WTC11 (cell line): ENCODE results near the gene GRID2. TPM values are rescaled to one million over a fixed set of nuclear protein-coding genes. Genes with fewer than 3 reads are reported as not detected.

Experiments used
- ATAC-seq: fragments of 200-7000 bp; cut with Tn5 transposase; 2 replicates; pipeline ENCODE4 v1.10.0; 2021; ENCODE audit warnings: mild to moderate bottlenecking, moderate library complexity
- CTCF ChIA-PET: fragments of 300-600 bp; sonication (Branson Sonifier 250); formaldehyde crosslinking; loops from one replicate; lab custom pipeline; 2021; ENCODE audit warnings: antibody characterized with exemption; lab: Charles Lee
- POLR2A ChIA-PET: fragments of 350-600 bp; sonication (Branson Sonifier 250); formaldehyde crosslinking; loops from one replicate; lab custom pipeline; 2021; ENCODE audit warnings: antibody characterized with exemption; lab: Charles Lee
- DNase-seq: peaks from one replicate; pipeline ENCODE4 v3.0.0; 2021; ENCODE audit warnings: low spot score
- H3K27ac Mint-ChIP-seq: 2 replicates; pipeline ENCODE4 v1.8.0; 2021; ENCODE audit warnings: mixed read lengths
- H3K27me3 Mint-ChIP-seq: 2 replicates; pipeline ENCODE4 v1.8.0; 2021; ENCODE audit warnings: low read depth, mild to moderate bottlenecking, moderate library complexity, mixed read lengths
- H3K36me3 Mint-ChIP-seq: 2 replicates; pipeline ENCODE4 v1.8.0; 2021; ENCODE audit warnings: mixed read lengths
- H3K4me1 Mint-ChIP-seq: 2 replicates; pipeline ENCODE4 v1.8.0; 2022; ENCODE audit warnings: mixed read lengths
- H3K4me3 Mint-ChIP-seq: 2 replicates; pipeline ENCODE4 v1.8.0; 2021; ENCODE audit warnings: mild to moderate bottlenecking, moderate library complexity, mixed read lengths
- H3K9me3 Mint-ChIP-seq: 2 replicates; pipeline ENCODE4 v1.8.0; 2021; ENCODE audit warnings: mixed read lengths
- ETV6 ChIP-seq: sonication (generic); formaldehyde crosslinking; IDR thresholded peaks from 2 replicates; pipeline ENCODE4 v1.8.1; 2022; ENCODE audit warnings: mild to moderate bottlenecking, missing genetic modification reagents
- FOXK1 ChIP-seq: sonication (generic); formaldehyde crosslinking; IDR thresholded peaks from 2 replicates; pipeline ENCODE4 v1.8.0; 2022; ENCODE audit warnings: mild to moderate bottlenecking, moderate library complexity, missing genetic modification reagents
- GABPB1 ChIP-seq: sonication (generic); formaldehyde crosslinking; IDR thresholded peaks from 2 replicates; pipeline ENCODE4 v1.8.1; 2023; ENCODE audit warnings: mild to moderate bottlenecking, missing genetic modification reagents
- JAZF1 ChIP-seq: fragments of 250-450 bp; sonication (Bioruptor Pico); IDR thresholded peaks from 2 replicates; pipeline ENCODE4 v1.9.0; 2021; ENCODE audit warnings: moderate library complexity, mild to moderate bottlenecking, inconsistent platforms
- MXD4 ChIP-seq: fragments of 250-450 bp; sonication (Bioruptor Pico); IDR thresholded peaks from 2 replicates; pipeline ENCODE4 v1.8.0; 2021; ENCODE audit warnings: mild to moderate bottlenecking, moderate library complexity, borderline replicate concordance
- PRRX2 ChIP-seq: fragments of 250-450 bp; sonication (Bioruptor Pico); IDR thresholded peaks from 2 replicates; pipeline ENCODE4 v1.8.0; 2021; ENCODE audit warnings: mild to moderate bottlenecking
- RORB ChIP-seq: fragments of 250-450 bp; sonication (Bioruptor Pico); IDR thresholded peaks from 2 replicates; pipeline ENCODE4 v1.9.0; 2021; ENCODE audit warnings: mild to moderate bottlenecking
- SMAD3 ChIP-seq: sonication (generic); formaldehyde crosslinking; IDR thresholded peaks from 2 replicates; pipeline ENCODE4 v1.8.0; 2022; ENCODE audit warnings: missing genetic modification reagents, mild to moderate bottlenecking, borderline replicate concordance
- TP53 ChIP-seq: sonication (generic); formaldehyde crosslinking; IDR thresholded peaks from 2 replicates; pipeline ENCODE4 v1.8.1; 2023; ENCODE audit warnings: mild to moderate bottlenecking, missing genetic modification reagents
- ZMAT4 ChIP-seq: fragments of 250-450 bp; sonication (Bioruptor Pico); IDR thresholded peaks from 2 replicates; pipeline ENCODE4 v1.9.0; 2021; ENCODE audit warnings: mild to moderate bottlenecking
- ZNF121 ChIP-seq: sonication (generic); formaldehyde crosslinking; IDR thresholded peaks from 2 replicates; pipeline ENCODE4 v1.8.0; 2023; ENCODE audit warnings: missing genetic modification reagents
- ZNF219 ChIP-seq: sonication (generic); formaldehyde crosslinking; IDR thresholded peaks from 2 replicates; pipeline ENCODE4 v1.8.0; 2023; ENCODE audit warnings: missing genetic modification reagents, mild to moderate bottlenecking, borderline replicate concordance
- ZNF232 ChIP-seq: sonication (generic); formaldehyde crosslinking; IDR thresholded peaks from 2 replicates; pipeline ENCODE4 v1.8.0; 2022; ENCODE audit warnings: mild to moderate bottlenecking, missing genetic modification reagents
- ZNF423 ChIP-seq: fragments of 250-450 bp; sonication (Bioruptor Pico); IDR thresholded peaks from 2 replicates; pipeline ENCODE4 v2.1.2; 2022; ENCODE audit warnings: mild to moderate bottlenecking, moderate library complexity
- total RNA-seq: library from RNA; stranded (reverse); gene quantifications from 3 replicates; pipeline ENCODE4 v1.2.3, GENCODE V29; 2021
- TF ChIP-seq, protein P1 (sequence below): sonication (generic); formaldehyde crosslinking; IDR thresholded peaks from 2 replicates; pipeline ENCODE4 v1.8.1; 2023; ENCODE audit warnings: mild to moderate bottlenecking, missing genetic modification reagents, moderate library complexity
- TF ChIP-seq, protein P2 (sequence below): sonication (generic); formaldehyde crosslinking; IDR thresholded peaks from 2 replicates; pipeline ENCODE4 v1.8.1; 2022; ENCODE audit warnings: low read depth, mild to moderate bottlenecking, moderate library complexity, missing genetic modification reagents, borderline replicate concordance
- TF ChIP-seq, protein P3 (sequence below): fragments of 250-450 bp; sonication (Bioruptor Pico); IDR thresholded peaks from 2 replicates; pipeline ENCODE4 v1.9.0; 2021; ENCODE audit warnings: mild to moderate bottlenecking
- TF ChIP-seq, protein P4 (sequence below): sonication (generic); formaldehyde crosslinking; IDR thresholded peaks from 2 replicates; pipeline ENCODE4 v1.8.1; 2023; ENCODE audit warnings: mild to moderate bottlenecking, missing genetic modification reagents, borderline replicate concordance
- TF ChIP-seq, protein P5 (sequence below): sonication (generic); formaldehyde crosslinking; IDR thresholded peaks from 2 replicates; pipeline ENCODE4 v1.8.0; 2022; ENCODE audit warnings: missing genetic modification reagents

The GRID2 gene
- total RNA-seq, 1 experiment from 2014 or later, result 26.8 TPM

- no peak for DNase-seq
- Mint-ChIP-seq H3K4me1 (no peaks in the 10 kb centered on the region), H3K9me3 (no peaks in the 10 kb centered on the region), H3K36me3 (no peaks in the 10 kb centered on the region), H3K4me3 (no peak overlapping the region), H3K27me3 (no peaks in the 10 kb centered on the region), H3K27ac (no peak overlapping the region)
- no peak for ATAC-seq
- TF ChIP-seq ZNF121 (CRISPR knock-in tag), result no peak
- no peak for TF ChIP-seq RORB
- TF ChIP-seq PRRX2 (CRISPR knock-in tag), result no peak
- TF ChIP-seq MXD4 (CRISPR knock-in tag), result no peak
- no peak for TF ChIP-seq ETV6 (CRISPR knock-in tag)
- no peak for TF ChIP-seq ZNF219 (CRISPR knock-in tag)
- TF ChIP-seq, protein P1, sequence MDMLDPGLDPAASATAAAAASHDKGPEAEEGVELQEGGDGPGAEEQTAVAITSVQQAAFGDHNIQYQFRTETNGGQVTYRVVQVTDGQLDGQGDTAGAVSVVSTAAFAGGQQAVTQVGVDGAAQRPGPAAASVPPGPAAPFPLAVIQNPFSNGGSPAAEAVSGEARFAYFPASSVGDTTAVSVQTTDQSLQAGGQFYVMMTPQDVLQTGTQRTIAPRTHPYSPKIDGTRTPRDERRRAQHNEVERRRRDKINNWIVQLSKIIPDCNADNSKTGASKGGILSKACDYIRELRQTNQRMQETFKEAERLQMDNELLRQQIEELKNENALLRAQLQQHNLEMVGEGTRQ, result no peak
- TF ChIP-seq ZNF232 (CRISPR knock-in tag), result no peak
- TF ChIP-seq JAZF1 (CRISPR knock-in tag), result no peak
- TF ChIP-seq, protein P2, sequence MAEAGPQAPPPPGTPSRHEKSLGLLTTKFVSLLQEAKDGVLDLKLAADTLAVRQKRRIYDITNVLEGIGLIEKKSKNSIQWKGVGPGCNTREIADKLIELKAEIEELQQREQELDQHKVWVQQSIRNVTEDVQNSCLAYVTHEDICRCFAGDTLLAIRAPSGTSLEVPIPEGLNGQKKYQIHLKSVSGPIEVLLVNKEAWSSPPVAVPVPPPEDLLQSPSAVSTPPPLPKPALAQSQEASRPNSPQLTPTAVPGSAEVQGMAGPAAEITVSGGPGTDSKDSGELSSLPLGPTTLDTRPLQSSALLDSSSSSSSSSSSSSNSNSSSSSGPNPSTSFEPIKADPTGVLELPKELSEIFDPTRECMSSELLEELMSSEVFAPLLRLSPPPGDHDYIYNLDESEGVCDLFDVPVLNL (CRISPR knock-in tag), result no peak
- ChIA-PET POLR2A (no interaction called here), CTCF (no interaction called here)
Measured at GRCh38 chr4:93002240-93002639, 698.5 kb downstream of the GRID2 start.

DNA sequence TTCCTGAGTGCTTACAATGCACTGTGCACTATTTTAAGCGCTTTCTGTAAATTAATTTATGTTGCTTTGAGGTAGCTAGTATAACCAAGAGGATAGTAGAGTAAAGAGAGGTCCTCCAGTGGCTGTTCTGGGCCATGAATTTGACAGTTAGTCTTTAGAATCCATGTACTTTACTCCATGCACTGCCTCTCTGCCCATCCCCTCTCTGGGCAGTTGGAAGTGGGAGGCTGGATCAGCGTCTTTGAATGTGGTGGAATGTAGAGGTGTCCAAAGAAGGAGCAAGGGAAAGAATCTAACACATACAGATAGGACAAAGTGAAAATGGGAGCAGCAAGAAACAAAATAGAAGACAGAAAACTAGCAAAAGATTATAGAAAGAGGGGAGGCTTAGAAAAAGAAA lies 712.6 kb downstream of the GRID2 start:
- no peaks in the 10 kb centered on the region for H3K9me3 Mint-ChIP-seq
- no peak overlapping the region; the same call in 1 of the 2 replicates for H3K27ac Mint-ChIP-seq
- peaks cover 22% of the 10 kb centered on the region for H3K4me1 Mint-ChIP-seq
- no peaks in the 10 kb centered on the region for H3K27me3 Mint-ChIP-seq
- DNase-seq, result no peak
- ChIA-PET CTCF (no interaction called here), POLR2A (no interaction called here)
- no peaks in the 10 kb centered on the region for H3K36me3 Mint-ChIP-seq
- TF ChIP-seq, protein P3, sequence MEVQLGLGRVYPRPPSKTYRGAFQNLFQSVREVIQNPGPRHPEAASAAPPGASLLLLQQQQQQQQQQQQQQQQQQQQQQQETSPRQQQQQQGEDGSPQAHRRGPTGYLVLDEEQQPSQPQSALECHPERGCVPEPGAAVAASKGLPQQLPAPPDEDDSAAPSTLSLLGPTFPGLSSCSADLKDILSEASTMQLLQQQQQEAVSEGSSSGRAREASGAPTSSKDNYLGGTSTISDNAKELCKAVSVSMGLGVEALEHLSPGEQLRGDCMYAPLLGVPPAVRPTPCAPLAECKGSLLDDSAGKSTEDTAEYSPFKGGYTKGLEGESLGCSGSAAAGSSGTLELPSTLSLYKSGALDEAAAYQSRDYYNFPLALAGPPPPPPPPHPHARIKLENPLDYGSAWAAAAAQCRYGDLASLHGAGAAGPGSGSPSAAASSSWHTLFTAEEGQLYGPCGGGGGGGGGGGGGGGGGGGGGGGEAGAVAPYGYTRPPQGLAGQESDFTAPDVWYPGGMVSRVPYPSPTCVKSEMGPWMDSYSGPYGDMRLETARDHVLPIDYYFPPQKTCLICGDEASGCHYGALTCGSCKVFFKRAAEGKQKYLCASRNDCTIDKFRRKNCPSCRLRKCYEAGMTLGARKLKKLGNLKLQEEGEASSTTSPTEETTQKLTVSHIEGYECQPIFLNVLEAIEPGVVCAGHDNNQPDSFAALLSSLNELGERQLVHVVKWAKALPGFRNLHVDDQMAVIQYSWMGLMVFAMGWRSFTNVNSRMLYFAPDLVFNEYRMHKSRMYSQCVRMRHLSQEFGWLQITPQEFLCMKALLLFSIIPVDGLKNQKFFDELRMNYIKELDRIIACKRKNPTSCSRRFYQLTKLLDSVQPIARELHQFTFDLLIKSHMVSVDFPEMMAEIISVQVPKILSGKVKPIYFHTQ (CRISPR knock-in tag), result no peak
- TF ChIP-seq, protein P2 (CRISPR knock-in tag), result no peak
- no peak for TF ChIP-seq ZNF423 (CRISPR knock-in tag)
- TF ChIP-seq FOXK1, result no peak
- TF ChIP-seq TP53 (CRISPR knock-in tag), result no peak
- ATAC-seq, result peak; percentile 55; the same call in 1 of the 2 replicates
- H3K4me3 Mint-ChIP-seq, result no peak overlapping the region

- DNase-seq (no peak), ATAC-seq (no peak)
- CTCF ChIA-PET, result no interaction called here
- H3K36me3 Mint-ChIP-seq, result no peaks in the 10 kb centered on the region
- no peaks in the 10 kb centered on the region for H3K9me3 Mint-ChIP-seq
- no peak overlapping the region for H3K27ac Mint-ChIP-seq
- no peaks in the 10 kb centered on the region for H3K27me3 Mint-ChIP-seq
- peaks cover 16% of the 10 kb centered on the region for H3K4me1 Mint-ChIP-seq
- POLR2A ChIA-PET, result no interaction called here
- H3K4me3 Mint-ChIP-seq, result no peak overlapping the region
- TF ChIP-seq ZMAT4 (CRISPR knock-in tag) (no peak), ETV6 (CRISPR knock-in tag) (no peak), ZNF232 (CRISPR knock-in tag) (no peak), GABPB1 (CRISPR knock-in tag) (no peak), SMAD3 (CRISPR knock-in tag) (no peak)
- TF ChIP-seq, protein P4, sequence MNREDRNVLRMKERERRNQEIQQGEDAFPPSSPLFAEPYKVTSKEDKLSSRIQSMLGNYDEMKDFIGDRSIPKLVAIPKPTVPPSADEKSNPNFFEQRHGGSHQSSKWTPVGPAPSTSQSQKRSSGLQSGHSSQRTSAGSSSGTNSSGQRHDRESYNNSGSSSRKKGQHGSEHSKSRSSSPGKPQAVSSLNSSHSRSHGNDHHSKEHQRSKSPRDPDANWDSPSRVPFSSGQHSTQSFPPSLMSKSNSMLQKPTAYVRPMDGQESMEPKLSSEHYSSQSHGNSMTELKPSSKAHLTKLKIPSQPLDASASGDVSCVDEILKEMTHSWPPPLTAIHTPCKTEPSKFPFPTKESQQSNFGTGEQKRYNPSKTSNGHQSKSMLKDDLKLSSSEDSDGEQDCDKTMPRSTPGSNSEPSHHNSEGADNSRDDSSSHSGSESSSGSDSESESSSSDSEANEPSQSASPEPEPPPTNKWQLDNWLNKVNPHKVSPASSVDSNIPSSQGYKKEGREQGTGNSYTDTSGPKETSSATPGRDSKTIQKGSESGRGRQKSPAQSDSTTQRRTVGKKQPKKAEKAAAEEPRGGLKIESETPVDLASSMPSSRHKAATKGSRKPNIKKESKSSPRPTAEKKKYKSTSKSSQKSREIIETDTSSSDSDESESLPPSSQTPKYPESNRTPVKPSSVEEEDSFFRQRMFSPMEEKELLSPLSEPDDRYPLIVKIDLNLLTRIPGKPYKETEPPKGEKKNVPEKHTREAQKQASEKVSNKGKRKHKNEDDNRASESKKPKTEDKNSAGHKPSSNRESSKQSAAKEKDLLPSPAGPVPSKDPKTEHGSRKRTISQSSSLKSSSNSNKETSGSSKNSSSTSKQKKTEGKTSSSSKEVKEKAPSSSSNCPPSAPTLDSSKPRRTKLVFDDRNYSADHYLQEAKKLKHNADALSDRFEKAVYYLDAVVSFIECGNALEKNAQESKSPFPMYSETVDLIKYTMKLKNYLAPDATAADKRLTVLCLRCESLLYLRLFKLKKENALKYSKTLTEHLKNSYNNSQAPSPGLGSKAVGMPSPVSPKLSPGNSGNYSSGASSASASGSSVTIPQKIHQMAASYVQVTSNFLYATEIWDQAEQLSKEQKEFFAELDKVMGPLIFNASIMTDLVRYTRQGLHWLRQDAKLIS (CRISPR knock-in tag), result no peak
- TF ChIP-seq, protein P5, sequence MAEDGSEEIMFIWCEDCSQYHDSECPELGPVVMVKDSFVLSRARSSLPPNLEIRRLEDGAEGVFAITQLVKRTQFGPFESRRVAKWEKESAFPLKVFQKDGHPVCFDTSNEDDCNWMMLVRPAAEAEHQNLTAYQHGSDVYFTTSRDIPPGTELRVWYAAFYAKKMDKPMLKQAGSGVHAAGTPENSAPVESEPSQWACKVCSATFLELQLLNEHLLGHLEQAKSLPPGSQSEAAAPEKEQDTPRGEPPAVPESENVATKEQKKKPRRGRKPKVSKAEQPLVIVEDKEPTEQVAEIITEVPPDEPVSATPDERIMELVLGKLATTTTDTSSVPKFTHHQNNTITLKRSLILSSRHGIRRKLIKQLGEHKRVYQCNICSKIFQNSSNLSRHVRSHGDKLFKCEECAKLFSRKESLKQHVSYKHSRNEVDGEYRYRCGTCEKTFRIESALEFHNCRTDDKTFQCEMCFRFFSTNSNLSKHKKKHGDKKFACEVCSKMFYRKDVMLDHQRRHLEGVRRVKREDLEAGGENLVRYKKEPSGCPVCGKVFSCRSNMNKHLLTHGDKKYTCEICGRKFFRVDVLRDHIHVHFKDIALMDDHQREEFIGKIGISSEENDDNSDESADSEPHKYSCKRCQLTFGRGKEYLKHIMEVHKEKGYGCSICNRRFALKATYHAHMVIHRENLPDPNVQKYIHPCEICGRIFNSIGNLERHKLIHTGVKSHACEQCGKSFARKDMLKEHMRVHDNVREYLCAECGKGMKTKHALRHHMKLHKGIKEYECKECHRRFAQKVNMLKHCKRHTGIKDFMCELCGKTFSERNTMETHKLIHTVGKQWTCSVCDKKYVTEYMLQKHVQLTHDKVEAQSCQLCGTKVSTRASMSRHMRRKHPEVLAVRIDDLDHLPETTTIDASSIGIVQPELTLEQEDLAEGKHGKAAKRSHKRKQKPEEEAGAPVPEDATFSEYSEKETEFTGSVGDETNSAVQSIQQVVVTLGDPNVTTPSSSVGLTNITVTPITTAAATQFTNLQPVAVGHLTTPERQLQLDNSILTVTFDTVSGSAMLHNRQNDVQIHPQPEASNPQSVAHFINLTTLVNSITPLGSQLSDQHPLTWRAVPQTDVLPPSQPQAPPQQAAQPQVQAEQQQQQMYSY (CRISPR knock-in tag), result no peak
Measured at GRCh38 chr4:93018243-93018642, 714.5 kb downstream of the GRID2 start.
